Occipital lobe (tissue), 2 donors: Measurements from ENCODE around the gene COL26A1. TPM values are rescaled to one million over a fixed set of nuclear protein-coding genes. Genes with fewer than 3 reads are reported as not detected.
"Not testable (repeated sequence)": the region's sequence is repeated elsewhere in the genome, so short reads cannot be mapped to it uniquely, and the experiment has no call there.

Experiments used
- DNase-seq: peaks from one replicate; lab custom pipeline; 2025; lab: John Stamatoyannopoulos, UW
- total RNA-seq: library from RNA; depleted of rRNA; stranded (reverse); fragments of >200 nt; gene quantifications from one replicate; pipeline ENCODE4 v1.2.3, GENCODE V29; 2014

Gene COL26A1
- total RNA-seq, 1 donor from 2014 or later: 3.4 TPM

GRCh38 chr7:101401390-101402080 lies 38.9 kb downstream of the COL26A1 start:
- no peak for DNase-seq

- no peak for DNase-seq
Observed at GRCh38 chr7:101402081-101402779, 39.6 kb downstream of the COL26A1 start.

- no peak for DNase-seq
Observed at GRCh38 chr7:101402835-101403234, 40.2 kb downstream of the COL26A1 start.

- DNase-seq: no peak
Observed at GRCh38 chr7:101405474-101406067, 42.9 kb downstream of the COL26A1 start.

- no peak for DNase-seq
Observed at GRCh38 chr7:101410743-101411507, 48.2 kb downstream of the COL26A1 start.

- DNase-seq: no peak
Observed at GRCh38 chr7:101411508-101411874, 48.8 kb downstream of the COL26A1 start.

- no peak for DNase-seq
Observed at GRCh38 chr7:101412976-101413375, 50.3 kb downstream of the COL26A1 start.

GRCh38 chr7:101418694-101419093 lies 56.0 kb downstream of the COL26A1 start:
- DNase-seq: no peak

GRCh38 chr7:101419831-101420230 lies 57.2 kb downstream of the COL26A1 start:
- no peak for DNase-seq

GRCh38 chr7:101420436-101420835 lies 57.8 kb downstream of the COL26A1 start:
- DNase-seq: no peak

- DNase-seq: no peak
Observed at GRCh38 chr7:101422356-101423195, 59.9 kb downstream of the COL26A1 start.

GRCh38 chr7:101426303-101427011 lies 63.8 kb downstream of the COL26A1 start:
- no peak for DNase-seq

- DNase-seq: no peak
Observed at GRCh38 chr7:101428093-101428866, 65.6 kb downstream of the COL26A1 start.

GRCh38 chr7:101432316-101432715 lies 69.6 kb downstream of the COL26A1 start:
- no peak for DNase-seq

GRCh38 chr7:101433688-101434087 lies 71.0 kb downstream of the COL26A1 start:
- no peak for DNase-seq

- not testable (repeated sequence) for DNase-seq
Observed at GRCh38 chr7:101434155-101434554, 71.5 kb downstream of the COL26A1 start.

GRCh38 chr7:101435461-101436220 lies 73.0 kb downstream of the COL26A1 start:
- no peak for DNase-seq

- DNase-seq: no peak
Observed at GRCh38 chr7:101436221-101436735, 73.6 kb downstream of the COL26A1 start.
